Colon (tissue), 2 donors: ENCODE results near the gene HABP2.

ENCODE experiments used
- FAIRE-seq: peaks from 2 replicates; lab custom pipeline; 2012; peaks lifted over from hg19 to GRCh38; lab: Jason Lieb, UNC
- donor health status: control.
- donor health status: control.

The HABP2 gene

DNA sequence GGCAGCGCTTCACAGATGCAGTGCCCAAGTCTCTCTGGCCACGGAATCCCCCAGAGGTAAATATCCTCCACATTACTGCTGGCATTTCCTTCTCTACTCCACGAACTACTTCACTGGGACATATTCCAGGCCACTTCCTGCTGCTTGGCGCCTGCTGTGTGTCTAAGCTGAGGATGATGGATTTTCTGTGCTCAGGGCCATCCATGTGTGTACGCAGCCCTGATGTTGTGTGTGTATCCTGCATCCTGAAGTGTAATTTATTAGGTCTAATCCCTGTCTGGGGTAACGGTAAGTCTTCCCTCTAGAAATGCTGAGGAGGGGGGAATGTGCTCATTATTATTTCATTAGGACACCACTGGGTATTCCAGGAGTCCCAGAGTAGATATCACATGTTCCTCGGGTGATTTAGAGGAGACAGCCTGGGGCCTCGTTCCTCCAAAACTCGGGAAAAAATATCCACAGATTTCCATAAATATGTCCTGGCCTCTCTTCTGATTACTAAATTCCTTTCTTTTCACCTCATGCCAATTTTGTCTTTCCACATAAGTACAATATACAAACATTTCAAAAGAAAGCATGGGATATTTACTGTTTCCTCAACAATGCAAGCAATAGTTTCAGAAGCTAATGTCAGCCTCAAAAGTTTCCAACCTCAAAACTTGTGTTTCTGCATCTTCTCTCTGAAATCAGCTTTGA, 25.5 kb upstream of the HABP2 start:
- no peak for FAIRE-seq

GRCh38 chr10:113528876-113529275, 24.0 kb upstream of the HABP2 start:
- FAIRE-seq = no peak

DNA sequence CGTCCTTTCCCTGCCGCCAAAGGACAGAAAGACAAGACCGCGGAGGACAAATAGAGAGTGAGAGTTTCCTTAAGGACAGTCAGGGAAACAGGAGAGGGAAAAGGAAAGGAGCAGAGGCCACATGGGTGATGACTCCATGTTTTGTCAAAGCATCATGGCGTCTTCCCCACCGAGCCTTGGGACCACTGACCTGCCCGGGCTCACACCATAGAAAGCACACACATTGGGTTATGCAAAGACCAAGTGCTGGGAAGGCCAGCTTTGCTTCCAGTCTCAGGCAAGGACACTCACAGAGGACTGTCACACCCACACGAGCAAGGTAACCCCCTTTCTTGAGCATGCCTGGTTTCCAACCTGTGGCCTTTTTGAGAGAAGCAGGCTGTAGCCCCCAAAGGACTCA, 23.3 kb upstream of the HABP2 start:
- no peak for FAIRE-seq

DNA sequence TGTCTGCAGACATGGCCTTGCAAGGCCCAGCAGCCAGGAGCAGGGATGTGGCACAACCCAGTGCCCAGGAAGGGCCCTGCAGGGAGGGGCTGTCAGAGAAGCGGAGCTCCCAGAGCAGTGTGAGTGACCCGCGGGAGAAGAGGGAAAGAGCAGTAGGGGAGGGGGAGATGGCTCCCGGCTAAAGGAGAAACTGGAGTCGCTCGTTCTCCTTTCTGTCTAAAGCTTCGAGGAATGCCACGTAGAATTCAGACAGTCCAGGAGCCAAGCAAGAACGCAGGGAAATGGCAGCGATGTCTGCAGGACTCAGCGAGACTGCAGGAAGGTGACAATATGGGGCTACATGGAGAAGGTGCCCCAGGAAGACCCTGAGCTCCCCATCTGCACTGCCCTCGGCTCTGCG, 22.4 kb upstream of the HABP2 start:
- FAIRE-seq = no peak

DNA sequence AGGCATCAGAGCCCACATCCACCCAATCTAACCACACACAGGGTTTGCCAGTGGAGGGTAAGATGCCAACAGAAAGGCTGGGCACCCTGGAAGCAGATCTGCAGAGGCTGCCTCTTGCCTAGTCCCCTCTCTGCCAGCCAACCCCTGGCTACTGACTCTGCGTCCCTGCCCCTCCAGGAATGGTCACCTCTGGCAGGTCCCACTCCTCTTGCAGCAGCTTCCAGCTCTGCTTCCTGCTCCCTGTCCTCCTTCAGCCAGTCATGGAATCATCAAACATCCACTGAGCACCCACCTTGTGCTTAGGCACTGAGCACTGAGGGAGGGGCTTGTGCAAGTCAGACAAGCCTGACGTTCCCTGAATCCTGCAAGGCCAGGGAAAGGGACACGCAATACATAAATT, 20.1 kb upstream of the HABP2 start:
- FAIRE-seq = no peak

DNA sequence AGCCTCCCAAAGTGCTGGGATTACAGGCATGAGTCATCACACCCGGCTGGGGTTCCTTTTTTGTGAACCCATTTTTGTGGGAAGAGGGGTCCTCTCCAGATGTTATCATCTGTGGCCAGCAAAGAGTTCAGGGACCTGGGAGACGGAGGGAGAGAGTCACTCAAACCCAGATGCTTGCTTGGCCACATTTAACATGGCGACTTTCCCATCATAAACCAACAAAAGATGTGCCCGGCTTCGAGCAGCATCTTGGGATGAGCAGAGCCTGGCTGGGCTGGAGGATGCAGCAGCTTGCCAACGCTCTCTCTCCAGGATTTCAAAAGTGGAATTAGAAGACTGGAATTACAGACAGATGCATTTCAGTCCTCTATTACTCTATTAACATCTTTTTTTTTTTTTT, 19.1 kb upstream of the HABP2 start:
- no peak for FAIRE-seq

DNA sequence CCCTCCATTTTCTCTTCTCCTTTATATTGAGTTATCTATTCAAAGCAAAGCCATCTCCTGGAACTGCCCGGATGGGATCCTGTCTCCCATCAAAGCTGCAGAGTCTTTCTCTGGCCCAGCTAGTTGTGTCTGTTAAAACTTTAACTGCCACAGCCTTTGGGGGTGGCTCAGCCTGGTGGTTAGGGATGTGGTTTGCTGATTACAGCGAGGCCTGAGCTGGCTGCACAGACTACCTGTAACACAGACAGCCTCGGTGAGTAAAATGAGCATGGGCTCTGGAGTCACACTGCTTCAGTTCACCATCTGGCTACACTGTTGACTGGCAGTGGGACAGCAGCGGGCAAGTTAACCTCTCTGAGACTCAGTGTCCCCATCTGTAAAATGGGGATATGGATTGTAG, 18.4 kb upstream of the HABP2 start:
- no peak for FAIRE-seq

- FAIRE-seq = no peak
Measured at GRCh38 chr10:113537672-113538071, 15.2 kb upstream of the HABP2 start.

- no peak for FAIRE-seq
Measured at GRCh38 chr10:113538151-113538550, 14.7 kb upstream of the HABP2 start.

DNA sequence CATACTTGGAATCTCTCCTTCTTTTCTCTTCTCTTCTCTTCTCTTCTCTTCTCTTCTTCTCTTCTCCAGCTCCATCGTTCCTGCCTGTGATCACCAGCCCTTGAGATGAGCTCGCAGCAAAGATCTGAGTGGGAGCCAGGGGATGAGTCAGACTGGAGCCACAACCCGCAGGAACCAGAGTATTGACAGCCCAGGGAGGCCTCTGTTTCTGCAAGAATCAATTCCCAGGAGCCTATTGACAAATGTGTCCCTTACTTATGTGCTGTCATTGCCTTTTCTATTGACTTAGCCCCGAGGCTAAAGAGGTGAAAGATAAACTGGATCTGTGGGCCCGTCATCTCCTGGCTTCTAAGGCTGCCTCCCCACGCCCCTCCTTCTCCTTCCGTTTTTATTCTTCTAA, 13.1 kb upstream of the HABP2 start:
- no peak for FAIRE-seq

GRCh38 chr10:113540845-113541548, 11.9 kb upstream of the HABP2 start:
- no peak for FAIRE-seq

DNA sequence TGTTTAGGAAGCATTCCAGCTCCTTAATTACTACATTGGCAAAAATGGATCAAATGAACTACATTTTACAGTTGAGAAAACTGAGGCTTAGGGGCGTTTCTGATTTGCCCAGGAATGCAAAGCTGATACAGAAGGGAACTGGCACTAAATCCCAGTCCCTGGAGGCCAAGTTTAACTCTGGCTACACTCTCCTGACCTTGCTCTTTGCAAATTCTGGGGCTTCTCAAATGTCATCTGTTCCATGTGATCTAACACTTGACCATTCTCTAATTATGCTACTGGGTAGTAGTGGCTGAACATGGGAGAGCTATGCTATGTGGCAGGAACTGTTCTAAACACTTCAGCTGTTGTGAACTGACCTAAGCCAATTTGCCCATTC, 11.3 kb upstream of the HABP2 start:
- FAIRE-seq = no peak

- no peak for FAIRE-seq
Measured at GRCh38 chr10:113543107-113543955, 9.5 kb upstream of the HABP2 start.

- FAIRE-seq = no peak
Measured at GRCh38 chr10:113544392-113544791, 8.5 kb upstream of the HABP2 start.

DNA sequence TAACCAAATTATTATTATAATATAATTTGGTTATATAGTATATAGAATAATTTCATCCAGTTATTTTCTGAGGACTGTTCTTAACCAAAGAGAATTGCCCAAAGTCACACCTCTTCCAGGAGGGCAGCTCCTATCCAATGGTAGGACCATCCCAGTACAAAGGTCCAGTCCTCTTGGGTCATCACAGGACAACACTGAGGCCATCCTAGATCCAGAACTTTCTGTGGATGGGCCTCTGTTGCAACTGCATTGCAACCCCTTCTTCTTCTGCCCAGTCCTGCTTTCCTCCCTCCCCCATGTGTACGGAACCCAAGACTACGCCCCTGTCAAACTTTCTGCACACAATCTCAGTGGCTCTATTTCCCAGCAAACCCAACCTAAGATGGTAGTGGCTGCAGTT, 5.4 kb upstream of the HABP2 start:
- FAIRE-seq = no peak

GRCh38 chr10:113549856-113550255, 3.0 kb upstream of the HABP2 start:
- no peak for FAIRE-seq

DNA sequence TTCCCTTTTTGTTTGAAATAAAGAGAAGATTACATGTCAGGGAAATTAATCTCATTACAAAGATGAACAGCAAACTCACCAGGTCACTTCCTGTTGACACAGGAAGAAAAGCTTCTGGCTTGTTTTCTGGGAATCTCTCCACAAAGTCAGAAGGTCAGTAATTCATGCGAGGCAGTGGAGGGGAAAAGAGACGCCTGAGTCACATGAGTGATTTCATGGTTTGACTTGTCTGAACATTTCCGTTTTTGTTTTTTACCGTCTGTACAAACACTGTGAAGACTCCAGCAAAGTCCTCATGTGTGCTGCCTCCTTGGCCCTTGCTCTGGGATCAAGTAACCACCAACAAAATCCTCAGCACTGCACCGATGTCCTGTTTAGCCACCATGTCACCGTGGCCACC, 2.5 kb upstream of the HABP2 start:
- no peak for FAIRE-seq

- no peak for FAIRE-seq
Measured at GRCh38 chr10:113552014-113552413, 839 bp upstream of the HABP2 start.

DNA sequence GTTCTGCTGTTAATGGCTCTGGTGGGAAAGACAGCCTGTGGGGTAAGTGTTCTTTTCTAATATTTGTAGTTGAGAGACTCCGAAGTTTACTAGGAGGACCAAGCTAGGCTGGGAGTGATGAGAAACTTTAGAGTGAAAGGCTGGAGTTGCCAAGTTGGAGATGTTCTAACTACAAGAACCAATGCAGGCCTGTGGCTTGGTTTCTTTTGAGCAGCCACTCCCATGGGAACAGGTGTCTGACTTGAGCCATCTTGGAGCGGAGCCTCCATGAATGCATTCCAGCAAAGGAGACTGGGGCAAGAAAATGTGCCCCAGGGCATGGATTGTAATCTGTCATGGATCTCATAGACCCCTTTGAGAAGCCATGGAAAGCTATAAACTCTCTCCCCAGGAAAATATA, 296 bp downstream of the HABP2 start:
- FAIRE-seq = no peak

GRCh38 chr10:113554214-113554613, 1.4 kb downstream of the HABP2 start:
- no peak for FAIRE-seq

DNA sequence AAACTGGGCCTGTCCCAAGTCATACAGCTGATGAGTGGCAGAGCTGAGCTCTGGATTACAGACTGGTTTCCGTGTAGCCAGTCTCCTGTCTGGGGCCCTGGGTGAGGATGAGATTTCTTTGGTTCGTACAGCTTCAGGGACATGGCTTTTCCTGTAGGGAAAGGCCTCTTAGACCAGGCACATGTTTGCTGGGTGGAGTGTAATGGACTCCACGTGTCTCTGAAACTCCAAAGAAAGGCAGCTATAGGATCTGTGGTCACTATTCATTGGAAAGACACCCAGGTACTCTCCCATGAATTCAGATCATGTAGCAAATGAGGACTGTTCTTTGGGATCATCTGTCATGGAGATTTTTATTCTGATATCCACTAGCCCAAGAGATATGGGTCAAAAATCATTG, 2.4 kb downstream of the HABP2 start:
- no peak for FAIRE-seq

GRCh38 chr10:113555751-113556150, 2.9 kb downstream of the HABP2 start:
- no peak for FAIRE-seq

DNA sequence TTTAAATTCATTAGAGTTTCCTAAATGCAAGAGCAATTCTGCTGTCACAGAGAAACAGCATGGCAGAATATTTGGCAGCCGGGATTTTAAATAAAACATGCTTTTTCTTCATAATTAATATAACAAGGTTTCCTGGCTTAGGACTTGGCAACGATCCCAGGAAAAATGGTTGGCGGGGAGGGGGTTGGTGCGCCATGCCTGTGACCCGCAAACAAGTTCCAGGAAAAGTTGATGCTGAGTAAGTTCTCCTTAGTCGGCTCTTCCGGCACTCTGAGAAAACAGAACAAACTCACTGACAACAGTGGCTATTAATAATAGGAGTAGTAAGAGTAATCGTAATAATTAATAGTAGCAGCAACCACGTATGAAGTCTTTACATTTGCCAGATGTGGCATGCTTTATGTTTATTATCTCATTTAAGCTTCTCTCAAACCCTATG, 4.6 kb downstream of the HABP2 start:
- FAIRE-seq = no peak
